Right lobe of liver (tissue), 4 donors: ENCODE data around the gene ARHGEF16.

Source experiments
- POLR2A ChIP-seq: fragments of 450-650 bp; IDR thresholded peaks from one replicate; pipeline ENCODE4 v1.6.1; 2017; ENCODE audit warnings: antibody characterized with exemption, mild to moderate bottlenecking
- TF ChIP-seq, protein P1 (sequence below), 4 donors: fragments of 200-600 bp in 3 of 4; fragments of 450-650 bp in 1 of 4; IDR thresholded peaks; one replicate each; pipeline versions ENCODE4 v1.5.1 to v1.8.0; 2016 to 2022; ENCODE audit warnings: antibody characterized with exemption in 4 of 4, mild to moderate bottlenecking in 2 of 4
- donor health status: DM: no; HTN: no; CAD: no.
- donor health status: DM: no; HTN: no; CAD: no.
- donor health status: DM: no; HTN: yes; CAD: no.

DNA sequence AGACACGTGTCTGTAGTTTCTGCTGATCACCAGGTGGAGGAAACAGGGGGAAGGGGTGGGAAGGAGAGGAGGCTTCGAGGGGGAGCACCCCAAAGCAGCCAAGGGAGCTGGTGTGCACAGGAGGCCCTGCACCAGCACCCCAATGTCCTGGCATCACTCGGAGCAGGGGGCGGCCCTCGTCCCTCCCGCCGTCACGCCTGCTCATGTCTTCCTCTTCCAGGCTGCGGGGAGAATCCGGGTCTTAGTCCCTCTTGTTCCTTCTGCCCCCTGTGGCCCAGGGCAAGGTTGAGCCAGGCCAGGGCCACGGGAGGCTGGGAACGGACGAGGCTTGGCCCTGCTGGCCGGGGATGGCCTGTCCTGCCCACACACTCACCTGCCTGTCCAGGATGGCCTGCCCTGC lies 21.4 kb upstream of the ARHGEF16 start:
- TF ChIP-seq, protein P1, sequence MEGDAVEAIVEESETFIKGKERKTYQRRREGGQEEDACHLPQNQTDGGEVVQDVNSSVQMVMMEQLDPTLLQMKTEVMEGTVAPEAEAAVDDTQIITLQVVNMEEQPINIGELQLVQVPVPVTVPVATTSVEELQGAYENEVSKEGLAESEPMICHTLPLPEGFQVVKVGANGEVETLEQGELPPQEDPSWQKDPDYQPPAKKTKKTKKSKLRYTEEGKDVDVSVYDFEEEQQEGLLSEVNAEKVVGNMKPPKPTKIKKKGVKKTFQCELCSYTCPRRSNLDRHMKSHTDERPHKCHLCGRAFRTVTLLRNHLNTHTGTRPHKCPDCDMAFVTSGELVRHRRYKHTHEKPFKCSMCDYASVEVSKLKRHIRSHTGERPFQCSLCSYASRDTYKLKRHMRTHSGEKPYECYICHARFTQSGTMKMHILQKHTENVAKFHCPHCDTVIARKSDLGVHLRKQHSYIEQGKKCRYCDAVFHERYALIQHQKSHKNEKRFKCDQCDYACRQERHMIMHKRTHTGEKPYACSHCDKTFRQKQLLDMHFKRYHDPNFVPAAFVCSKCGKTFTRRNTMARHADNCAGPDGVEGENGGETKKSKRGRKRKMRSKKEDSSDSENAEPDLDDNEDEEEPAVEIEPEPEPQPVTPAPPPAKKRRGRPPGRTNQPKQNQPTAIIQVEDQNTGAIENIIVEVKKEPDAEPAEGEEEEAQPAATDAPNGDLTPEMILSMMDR (IDR thresholded peaks at IDR 0.05), result no peak
- TF ChIP-seq POLR2A, result no peak
